ENCODE data around the gene PHIP. TPM values are rescaled to one million over a fixed set of nuclear protein-coding genes. Genes with fewer than 3 reads are reported as not detected.

PHIP gene
- total and polyA plus RNA-seq, 2 experiments from 2014 or later: 48.0 to 65.4 TPM

- no peaks in the 10 kb centered on the region; the same call in 1 of the 2 replicates for H3K36me3 ChIP-seq (ENCODE audit: insufficient read depth)
- H3K27ac ChIP-seq (ENCODE audit: low read depth): peak overlapping the region; percentile 22; the same call in 1 of the 2 replicates
- H3F3A ChIP-seq (replicated peaks; ENCODE audit: low read depth): no peaks in the 10 kb centered on the region
- peaks cover 4% of the 10 kb centered on the region for H3K4me1 Mint-ChIP-seq
- H3K4me3 ChIP-seq: no peak overlapping the region
- H4K20me1 ChIP-seq (replicated peaks; ENCODE audit: insufficient read depth): no peaks in the 10 kb centered on the region; the same call in none of the 2 replicates
- H2AFZ ChIP-seq: no peak overlapping the region
- H3K4me3 Mint-ChIP-seq: no peak overlapping the region
- ATAC-seq (no peak), DNase-seq (ENCODE audit: low spot score) (no peak)
- H3K9me3 Mint-ChIP-seq: no peaks in the 10 kb centered on the region
- peaks cover 73% of the 10 kb centered on the region for H3K79me2 ChIP-seq (replicated peaks; ENCODE audit: insufficient read depth)
- H3K27me3 Mint-ChIP-seq (ENCODE audit: insufficient read depth, low read depth, poor library complexity): no peaks in the 10 kb centered on the region
- H3K36me3 Mint-ChIP-seq (ENCODE audit: low read depth): peaks cover 29% of the 10 kb centered on the region
- peak overlapping the region; percentile 8 for H3K27ac Mint-ChIP-seq
- H3K27me3 ChIP-seq (ENCODE audit: insufficient read depth): no peaks in the 10 kb centered on the region
- no peak for TF ChIP-seq POLR2AphosphoS5 (IDR thresholded peaks at IDR 0.05; ENCODE audit: low read depth)
- no peak for TF ChIP-seq EZH2phosphoT487 (IDR thresholded peaks at IDR 0.05; ENCODE audit: unreplicated experiment)
- TF ChIP-seq EZH2 (IDR thresholded peaks at IDR 0.05; ENCODE audit: low read depth, unreplicated experiment): no peak
- no peak for TF ChIP-seq ETS1 (IDR thresholded peaks at IDR 0.05)
- TF ChIP-seq NANOG (IDR thresholded peaks at IDR 0.05; ENCODE audit: borderline replicate concordance): no peak
- TF ChIP-seq, protein P1, sequence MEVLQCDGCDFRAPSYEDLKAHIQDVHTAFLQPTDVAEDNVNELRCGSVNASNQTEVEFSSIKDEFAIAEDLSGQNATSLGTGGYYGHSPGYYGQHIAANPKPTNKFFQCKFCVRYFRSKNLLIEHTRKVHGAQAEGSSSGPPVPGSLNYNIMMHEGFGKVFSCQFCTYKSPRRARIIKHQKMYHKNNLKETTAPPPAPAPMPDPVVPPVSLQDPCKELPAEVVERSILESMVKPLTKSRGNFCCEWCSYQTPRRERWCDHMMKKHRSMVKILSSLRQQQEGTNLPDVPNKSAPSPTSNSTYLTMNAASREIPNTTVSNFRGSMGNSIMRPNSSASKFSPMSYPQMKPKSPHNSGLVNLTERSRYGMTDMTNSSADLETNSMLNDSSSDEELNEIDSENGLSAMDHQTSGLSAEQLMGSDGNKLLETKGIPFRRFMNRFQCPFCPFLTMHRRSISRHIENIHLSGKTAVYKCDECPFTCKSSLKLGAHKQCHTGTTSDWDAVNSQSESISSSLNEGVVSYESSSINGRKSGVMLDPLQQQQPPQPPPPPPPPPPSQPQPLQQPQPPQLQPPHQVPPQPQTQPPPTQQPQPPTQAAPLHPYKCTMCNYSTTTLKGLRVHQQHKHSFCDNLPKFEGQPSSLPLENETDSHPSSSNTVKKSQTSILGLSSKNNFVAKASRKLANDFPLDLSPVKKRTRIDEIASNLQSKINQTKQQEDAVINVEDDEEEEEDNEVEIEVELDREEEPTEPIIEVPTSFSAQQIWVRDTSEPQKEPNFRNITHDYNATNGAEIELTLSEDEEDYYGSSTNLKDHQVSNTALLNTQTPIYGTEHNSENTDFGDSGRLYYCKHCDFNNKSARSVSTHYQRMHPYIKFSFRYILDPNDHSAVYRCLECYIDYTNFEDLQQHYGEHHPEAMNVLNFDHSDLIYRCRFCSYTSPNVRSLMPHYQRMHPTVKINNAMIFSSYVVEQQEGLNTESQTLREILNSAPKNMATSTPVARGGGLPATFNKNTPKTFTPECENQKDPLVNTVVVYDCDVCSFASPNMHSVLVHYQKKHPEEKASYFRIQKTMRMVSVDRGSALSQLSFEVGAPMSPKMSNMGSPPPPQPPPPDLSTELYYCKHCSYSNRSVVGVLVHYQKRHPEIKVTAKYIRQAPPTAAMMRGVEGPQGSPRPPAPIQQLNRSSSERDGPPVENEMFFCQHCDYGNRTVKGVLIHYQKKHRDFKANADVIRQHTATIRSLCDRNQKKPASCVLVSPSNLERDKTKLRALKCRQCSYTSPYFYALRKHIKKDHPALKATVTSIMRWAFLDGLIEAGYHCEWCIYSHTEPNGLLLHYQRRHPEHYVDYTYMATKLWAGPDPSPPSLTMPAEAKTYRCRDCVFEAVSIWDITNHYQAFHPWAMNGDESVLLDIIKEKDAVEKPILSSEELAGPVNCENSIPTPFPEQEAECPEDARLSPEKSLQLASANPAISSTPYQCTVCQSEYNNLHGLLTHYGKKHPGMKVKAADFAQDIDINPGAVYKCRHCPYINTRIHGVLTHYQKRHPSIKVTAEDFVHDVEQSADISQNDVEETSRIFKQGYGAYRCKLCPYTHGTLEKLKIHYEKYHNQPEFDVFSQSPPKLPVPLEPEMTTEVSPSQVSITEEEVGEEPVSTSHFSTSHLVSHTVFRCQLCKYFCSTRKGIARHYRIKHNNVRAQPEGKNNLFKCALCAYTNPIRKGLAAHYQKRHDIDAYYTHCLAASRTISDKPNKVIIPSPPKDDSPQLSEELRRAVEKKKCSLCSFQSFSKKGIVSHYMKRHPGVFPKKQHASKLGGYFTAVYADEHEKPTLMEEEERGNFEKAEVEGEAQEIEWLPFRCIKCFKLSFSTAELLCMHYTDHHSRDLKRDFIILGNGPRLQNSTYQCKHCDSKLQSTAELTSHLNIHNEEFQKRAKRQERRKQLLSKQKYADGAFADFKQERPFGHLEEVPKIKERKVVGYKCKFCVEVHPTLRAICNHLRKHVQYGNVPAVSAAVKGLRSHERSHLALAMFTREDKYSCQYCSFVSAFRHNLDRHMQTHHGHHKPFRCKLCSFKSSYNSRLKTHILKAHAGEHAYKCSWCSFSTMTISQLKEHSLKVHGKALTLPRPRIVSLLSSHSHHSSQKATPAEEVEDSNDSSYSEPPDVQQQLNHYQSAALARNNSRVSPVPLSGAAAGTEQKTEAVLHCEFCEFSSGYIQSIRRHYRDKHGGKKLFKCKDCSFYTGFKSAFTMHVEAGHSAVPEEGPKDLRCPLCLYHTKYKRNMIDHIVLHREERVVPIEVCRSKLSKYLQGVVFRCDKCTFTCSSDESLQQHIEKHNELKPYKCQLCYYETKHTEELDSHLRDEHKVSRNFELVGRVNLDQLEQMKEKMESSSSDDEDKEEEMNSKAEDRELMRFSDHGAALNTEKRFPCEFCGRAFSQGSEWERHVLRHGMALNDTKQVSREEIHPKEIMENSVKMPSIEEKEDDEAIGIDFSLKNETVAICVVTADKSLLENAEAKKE (CRISPR knock-in tag; IDR thresholded peaks at IDR 0.05): no peak
- TF ChIP-seq REST (IDR thresholded peaks at IDR 0.05; ENCODE audit: unreplicated experiment): no peak
- no peak for TF ChIP-seq JUNB (IDR thresholded peaks at IDR 0.05; ENCODE audit: unreplicated experiment)
- no peak for TF ChIP-seq CREB1 (CRISPR knock-in tag; IDR thresholded peaks at IDR 0.05; ENCODE audit: low read depth)
- H3K4me1 ChIP-seq (ENCODE audit: insufficient read depth): no peaks in the 10 kb centered on the region
- H3K9me2 ChIP-seq (ENCODE audit: insufficient read depth): no peaks in the 10 kb centered on the region
- no peak overlapping the region for H3K4me2 ChIP-seq
Observed at GRCh38 chr6:79028641-79029314, 49.3 kb downstream of the PHIP start.
